Activated T-helper 9 cell treated with anti-CD3 and anti-CD28 coated beads, Interleukin-2, amount 50 U/mL, for 16 hours (primary cell): ENCODE measurements around the gene WRAP73.
"Not testable (repeated sequence)": the region's sequence is repeated elsewhere in the genome, so short reads cannot be mapped to it uniquely, and the experiment has no call there.

ENCODE experiments used
- DNase-seq: peaks from one replicate; pipeline ENCODE4 v3.0.0-alpha.2; 2020; ENCODE audit warnings: low read depth

The WRAP73 gene

GRCh38 chr1:3630161-3630611, 19.7 kb downstream of the WRAP73 start:
- no peak for DNase-seq

DNA sequence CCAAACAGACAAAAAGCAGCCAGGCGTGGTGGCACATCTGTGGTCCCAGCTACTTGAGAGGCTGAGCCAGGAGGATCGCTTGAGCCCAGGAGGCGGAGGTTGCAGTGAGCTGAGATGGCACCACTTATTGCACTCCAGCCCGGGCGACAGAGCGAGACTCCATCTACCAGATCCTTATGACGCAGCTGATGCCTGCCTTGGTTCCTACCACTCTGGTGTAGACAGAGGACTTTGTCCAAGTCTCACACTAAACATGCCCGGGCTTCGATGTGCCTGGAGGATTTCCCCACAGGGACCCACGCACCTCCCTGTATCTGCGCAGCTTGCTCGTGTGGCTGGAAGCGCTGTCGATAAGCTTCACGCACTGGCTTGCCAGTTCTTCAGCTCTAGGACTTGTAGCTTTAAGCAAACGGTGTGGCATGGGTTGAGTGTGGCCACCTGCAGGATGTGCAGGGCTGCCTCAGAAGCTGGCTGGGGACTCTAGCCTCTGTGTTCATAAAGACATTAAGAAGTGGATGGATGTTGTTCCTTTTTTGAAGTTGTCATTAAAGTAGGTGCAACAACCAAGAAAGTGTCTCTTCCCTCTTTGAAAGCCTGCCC, 20.2 kb downstream of the WRAP73 start:
- no peak for DNase-seq

GRCh38 chr1:3628445-3628844, 21.5 kb downstream of the WRAP73 start:
- no peak for DNase-seq

DNA sequence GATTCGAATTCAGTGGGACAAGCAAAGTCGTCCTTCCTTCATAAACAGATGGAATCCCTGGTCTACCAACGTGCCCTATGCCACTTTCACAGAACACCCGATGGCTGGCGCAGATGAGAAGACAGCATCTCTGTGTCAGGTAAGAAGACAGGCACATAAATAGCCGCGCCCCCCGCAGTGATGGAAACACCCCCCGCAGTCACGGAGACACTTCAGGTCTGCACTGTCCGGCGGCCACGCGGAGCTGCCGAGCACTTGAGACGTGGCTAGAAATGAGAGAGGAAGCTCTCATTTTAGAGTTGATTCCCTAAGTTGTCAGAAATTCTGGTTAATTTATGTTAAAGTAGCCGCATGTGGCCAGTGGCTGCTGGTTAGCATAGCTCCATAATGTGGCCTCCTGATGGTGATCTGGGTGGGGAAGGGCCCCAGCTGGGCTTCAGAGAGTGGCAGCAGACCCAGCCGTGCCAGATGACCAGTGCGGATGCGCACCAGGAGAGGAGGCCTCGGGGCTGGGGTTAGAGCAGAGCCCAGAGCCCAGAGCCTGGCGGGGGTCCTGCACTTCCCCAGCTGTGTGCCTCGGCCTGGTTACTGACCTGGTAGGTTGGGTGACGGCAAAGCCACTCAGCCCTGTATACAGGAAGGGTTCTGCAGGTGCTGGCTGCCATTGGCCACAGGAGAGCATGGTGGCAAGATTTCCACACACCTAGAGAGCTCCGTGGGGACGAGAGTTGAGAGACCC, 22.2 kb downstream of the WRAP73 start:
- DNase-seq = no peak

DNA sequence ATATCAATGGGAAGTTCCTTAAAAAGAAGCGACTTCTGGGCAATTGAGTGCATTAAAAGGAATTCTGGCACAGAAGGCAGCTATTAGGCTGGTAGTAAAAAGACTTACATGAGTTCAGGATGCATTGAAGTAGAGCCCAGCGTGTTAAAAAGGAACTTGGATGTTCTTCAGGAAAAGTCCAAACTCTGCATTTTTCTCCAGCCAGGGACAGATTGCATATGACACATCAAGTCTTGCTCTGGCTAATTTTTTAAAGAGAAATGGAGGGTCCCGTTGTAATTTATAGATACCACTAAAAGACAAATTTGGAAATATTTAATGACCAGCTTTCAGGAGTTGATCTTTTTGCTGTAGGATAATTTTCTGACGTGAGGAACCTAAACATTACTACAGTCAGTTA, 23.9 kb downstream of the WRAP73 start:
- no peak for DNase-seq

- DNase-seq = no peak
These were observed 24.6 kb downstream of the WRAP73 start for GRCh38 chr1:3625151-3625907.

GRCh38 chr1:3624200-3625136, 25.4 kb downstream of the WRAP73 start, which contains the start of gene TPRG1L:
TSS of gene TPRG1L (plus strand) at chr1:3625015. CDS start at chr1:3625073, 58 bp downstream.
- peak; percentile 99 for DNase-seq

DNA sequence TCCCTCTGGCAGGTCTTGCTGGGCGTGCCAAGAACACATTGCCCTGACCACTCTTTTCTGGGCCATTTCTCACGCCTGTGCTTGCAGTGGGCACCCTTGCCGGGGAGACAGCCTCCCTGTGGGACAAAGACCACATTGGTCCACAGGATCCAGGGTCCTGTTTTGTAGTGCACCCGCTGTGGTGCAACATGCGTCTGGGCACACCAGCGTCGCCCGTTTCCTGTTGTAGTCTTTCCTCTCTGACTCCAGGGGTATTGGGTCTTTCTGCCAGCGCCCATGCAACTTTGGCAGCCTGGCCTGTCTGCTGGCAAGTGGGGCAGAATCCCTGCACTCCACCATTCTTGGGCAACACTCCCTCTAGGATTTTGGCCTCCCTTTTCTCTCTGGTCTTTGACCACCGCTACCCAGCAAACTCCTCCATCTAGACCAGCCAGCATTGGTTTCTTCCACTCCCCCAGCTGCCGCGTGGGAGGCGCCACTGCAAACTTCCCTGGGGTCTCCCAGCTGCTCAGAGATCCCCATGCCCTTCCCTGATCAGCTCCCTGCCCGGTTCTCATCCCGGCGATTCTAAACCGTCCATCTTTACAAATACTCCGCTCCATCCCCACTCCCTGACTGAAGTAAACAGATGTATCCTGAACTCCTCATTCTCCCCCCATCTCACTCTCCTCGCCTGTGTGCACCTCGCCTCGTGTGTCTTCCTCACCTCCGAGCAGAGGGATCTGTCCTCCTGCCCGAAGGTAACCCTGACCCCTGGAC, 26.3 kb downstream of the WRAP73 start:
- DNase-seq = no peak

DNA sequence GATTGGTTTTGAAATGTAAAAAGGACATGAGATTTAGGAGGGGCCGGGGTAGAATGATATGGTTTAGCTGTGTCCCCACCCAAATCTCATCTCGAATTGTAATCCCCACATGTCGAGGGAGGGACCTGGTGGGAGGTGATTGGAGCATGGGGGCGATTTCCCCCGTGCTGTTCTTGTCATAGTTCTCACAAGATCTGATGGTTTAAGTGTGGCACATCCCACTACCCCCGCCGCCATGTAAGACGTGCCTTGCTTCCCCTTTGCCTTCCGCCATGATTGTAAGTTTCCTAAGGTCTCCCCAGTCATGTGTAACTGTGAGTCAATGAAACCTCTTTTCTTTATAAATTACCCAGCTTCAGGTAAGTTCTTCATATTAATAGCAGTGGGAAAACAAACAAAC, 27.8 kb downstream of the WRAP73 start:
- not testable (repeated sequence) for DNase-seq

GRCh38 chr1:3621151-3621671, 28.7 kb downstream of the WRAP73 start:
- not testable (repeated sequence) for DNase-seq

GRCh38 chr1:3620708-3621107, 29.2 kb downstream of the WRAP73 start:
- DNase-seq = no peak

DNA sequence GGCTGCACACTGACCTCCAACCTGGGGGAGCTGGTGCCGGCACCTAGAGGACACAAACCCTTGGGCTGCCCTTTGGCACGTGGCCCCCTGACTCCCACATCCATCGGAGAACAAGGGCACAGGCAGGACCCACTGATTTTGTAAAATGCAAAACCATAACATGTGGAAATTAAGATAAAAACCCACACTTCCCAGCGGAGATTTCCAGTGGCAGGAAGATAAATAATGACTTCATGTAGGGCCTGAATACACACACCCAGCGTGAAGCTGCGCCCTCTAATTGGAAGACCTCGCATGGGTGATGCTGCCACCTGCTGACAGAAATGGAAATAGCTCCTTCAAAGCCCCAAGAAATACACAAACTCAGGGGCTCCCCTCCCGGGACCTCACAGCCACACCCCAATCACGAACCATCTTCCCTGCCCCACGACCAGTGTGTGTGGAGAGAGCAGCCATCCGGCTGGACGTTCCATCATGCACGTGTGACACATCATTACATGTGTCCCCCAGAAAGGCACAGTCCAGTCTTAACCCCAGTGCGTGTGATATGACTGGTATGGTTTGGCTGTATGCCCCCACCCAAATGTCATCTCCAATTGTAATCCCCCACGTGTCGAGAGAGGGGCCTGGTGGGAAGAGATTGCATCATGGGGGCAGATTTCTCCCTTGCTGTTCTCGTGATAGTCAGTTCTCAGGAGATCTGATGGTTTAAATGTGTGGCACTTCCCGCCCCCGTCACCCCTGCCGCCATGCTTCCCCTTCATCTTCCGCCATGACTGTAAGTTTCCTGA, 30.8 kb downstream of the WRAP73 start:
- peak; percentile 53 for DNase-seq

DNA sequence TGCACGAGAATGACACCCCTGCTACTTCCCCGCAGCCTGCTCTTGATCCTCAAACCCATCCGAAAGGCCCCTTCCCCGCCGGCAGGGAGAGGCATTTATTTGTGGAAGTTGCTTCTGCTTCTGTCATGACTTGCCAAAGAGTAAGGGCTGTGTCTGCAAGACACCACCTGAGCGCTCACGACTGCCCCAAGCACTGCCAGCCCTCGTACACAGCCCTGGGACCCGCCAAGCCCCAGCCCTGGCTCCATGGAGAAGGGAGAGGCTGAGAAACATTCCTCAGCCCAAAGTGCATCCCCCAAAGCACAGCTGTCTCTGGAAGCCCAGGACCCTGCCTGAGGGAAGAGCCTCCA, 31.4 kb downstream of the WRAP73 start:
- DNase-seq = no peak

GRCh38 chr1:3617806-3618345, 32.0 kb downstream of the WRAP73 start:
- DNase-seq = no peak

GRCh38 chr1:3616861-3617260, 33.0 kb downstream of the WRAP73 start:
- DNase-seq = no peak

GRCh38 chr1:3614755-3615742, 34.9 kb downstream of the WRAP73 start:
- DNase-seq = no peak

GRCh38 chr1:3612123-3612522, 37.8 kb downstream of the WRAP73 start:
- no peak for DNase-seq
